ENCODE measurements around the gene HELB.

The HELB gene

GRCh38 chr12:66365718-66366490 is 63.6 kb downstream of the HELB start:
- DNase-seq: no peak

DNA sequence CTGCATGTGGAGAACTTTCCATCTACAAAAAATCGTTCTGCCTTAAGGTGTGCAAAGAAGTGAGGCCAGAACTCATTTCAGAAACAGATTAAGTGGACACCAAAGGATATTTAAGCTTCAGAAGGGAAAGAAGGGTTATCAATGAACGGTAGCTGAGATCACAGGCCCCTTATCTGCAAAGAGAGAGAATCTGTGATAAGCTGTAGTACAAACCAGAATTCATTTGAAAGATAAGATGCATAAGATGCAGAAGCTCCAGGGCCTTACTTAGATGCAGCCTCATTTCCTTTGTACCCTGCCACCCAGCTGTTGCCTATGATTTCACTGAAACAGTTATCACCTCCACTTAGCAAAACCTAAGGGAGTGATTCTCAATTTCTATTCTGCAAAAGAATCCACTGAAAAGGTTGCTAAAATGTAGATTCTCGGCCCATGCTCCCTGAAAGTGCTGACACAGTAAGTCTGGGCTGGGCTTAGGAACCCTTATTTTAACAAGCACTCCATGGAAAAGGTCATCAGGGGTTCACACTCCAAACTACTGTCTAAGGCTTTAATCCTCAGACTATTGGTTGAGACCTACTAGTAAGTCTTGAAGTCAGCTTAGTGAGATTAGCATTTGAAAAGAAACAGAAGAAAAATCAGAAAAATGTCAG is 64.8 kb downstream of the HELB start:
- no peak for DNase-seq

DNA sequence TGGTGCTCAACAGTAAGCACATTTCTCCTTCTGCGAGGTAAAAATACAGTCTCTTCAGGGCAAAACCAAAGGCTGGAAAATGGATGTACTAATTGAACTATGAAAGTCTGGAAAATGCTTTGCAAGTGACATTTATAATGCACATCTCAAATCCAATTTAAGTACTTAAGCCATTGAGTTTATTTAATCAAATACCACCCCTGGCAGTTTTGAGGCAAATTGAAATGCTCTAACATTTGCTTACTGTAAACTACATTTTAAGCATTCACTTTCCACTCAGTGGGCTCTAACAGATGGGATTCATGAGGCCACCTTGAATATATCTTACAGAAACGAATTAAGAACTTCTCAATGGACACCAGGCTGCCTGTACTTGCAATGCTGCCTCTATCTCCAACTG is 69.7 kb downstream of the HELB start:
- no peak for DNase-seq

GRCh38 chr12:66375560-66375959 is 73.3 kb downstream of the HELB start:
- DNase-seq: no peak

GRCh38 chr12:66379616-66380015 is 77.3 kb downstream of the HELB start:
- no peak for DNase-seq

- DNase-seq: no peak
These were observed 78.7 kb downstream of the HELB start for GRCh38 chr12:66380769-66381535.

DNA sequence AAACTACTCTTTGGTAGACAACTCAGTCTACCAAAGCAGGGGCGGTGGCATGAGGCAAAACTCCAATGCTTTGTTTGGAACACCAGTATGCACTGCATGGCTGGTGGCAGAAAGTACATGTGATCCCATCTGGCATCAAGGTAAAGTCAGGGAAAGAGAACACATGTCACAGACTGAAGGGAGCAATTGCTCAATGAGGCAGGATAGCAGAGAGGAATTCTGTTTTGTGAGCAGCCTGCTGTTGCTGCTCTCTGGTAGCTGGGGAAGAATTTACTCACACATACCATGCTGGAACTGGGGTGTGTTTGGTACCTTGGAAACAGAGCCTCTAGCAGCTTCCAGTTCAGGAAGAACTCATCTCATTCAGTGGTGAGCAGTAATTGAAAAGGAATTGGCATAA is 84.8 kb downstream of the HELB start:
- no peak for DNase-seq
